Mucosa of rectum (tissue), 2 donors: Measurements from ENCODE around the gene SORL1.

Experiments
- H3K27ac ChIP-seq, 2 donors: one replicate each; pipeline ENCODE4 v1.7.0; 2013; ENCODE audit warnings: inconsistent platforms in 2 of 2, low read depth in 2 of 2, low read length in 2 of 2
- H3K27me3 ChIP-seq, 2 donors: one replicate each; pipeline ENCODE4 v1.7.0; 2013; ENCODE audit warnings: low read length in 2 of 2; ENCODE audit not compliant: control insufficient read depth in 2 of 2, insufficient read depth in 2 of 2
- H3K36me3 ChIP-seq, 2 donors: one replicate each; pipeline ENCODE4 v1.7.0; 2013; ENCODE audit warnings: low read length in 2 of 2; ENCODE audit not compliant: control insufficient read depth in 2 of 2, insufficient read depth in 2 of 2
- H3K4me1 ChIP-seq, 2 donors: one replicate each; pipeline ENCODE4 v1.7.0; 2013; ENCODE audit warnings: low read length in 2 of 2, mild to moderate bottlenecking in 1 of 2; ENCODE audit not compliant: control insufficient read depth in 2 of 2, insufficient read depth in 2 of 2
- H3K4me3 ChIP-seq, 2 donors: one replicate each; pipeline ENCODE4 v1.7.0; 2013; ENCODE audit warnings: low read length in 2 of 2
- H3K9ac ChIP-seq, 2 donors: one replicate each; pipeline ENCODE4 v1.7.0; 2013; ENCODE audit warnings: low read length in 2 of 2, low read depth in 1 of 2, mild to moderate bottlenecking in 1 of 2
- H3K9me3 ChIP-seq, 2 donors: one replicate each; pipeline ENCODE4 v1.7.0; 2013; ENCODE audit warnings: low read length in 2 of 2; ENCODE audit not compliant: control insufficient read depth in 2 of 2
- donor health status: healthy.
- donor health status: Normal muscosa, but diverticular disease.

The SORL1 gene

DNA sequence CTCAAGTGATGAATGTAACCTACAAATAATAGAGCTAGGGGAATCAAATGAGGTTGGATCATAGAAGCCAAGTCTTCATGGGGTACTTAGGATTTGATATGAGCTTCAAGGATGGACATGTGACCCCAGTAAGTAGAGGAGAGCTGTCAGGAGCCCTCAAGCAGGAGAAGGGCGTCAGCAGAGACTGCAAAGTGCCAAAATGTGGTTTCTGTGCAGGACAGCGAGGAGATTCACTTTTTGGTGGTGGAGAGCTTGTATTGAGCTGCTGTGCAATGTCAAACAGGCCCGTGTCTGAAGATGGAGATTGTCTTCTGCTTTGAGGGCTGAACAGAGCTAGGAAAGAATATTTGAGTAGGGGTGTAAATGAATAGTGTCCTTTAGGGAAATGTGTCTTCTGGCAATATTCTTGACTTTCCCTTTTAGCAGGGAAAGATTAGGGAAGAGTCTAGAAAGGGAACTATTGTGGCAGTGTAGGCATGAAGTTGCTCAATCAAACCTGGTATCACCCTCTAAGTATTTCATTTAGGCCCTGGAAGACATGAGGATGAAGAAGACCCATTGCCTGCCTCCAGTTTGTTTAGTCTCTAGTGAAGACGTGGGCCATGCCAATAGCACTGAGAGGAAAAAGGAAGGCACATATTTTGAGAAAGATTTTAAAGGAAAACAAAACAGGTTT lies 31.8 kb downstream of the SORL1 start:
- Histone ChIP-seq H3K27me3 (no peaks in the 10 kb centered on the region), H3K4me3 (no peak overlapping the region), H3K9ac (no peak overlapping the region), H3K27ac (no peak overlapping the region), H3K36me3 (peaks cover 19 to 21% of the 10 kb centered on the region in 2 donors), H3K4me1 (peaks cover 0 to 8% of the 10 kb centered on the region in 2 donors), H3K9me3 (no peaks in the 10 kb centered on the region)

DNA sequence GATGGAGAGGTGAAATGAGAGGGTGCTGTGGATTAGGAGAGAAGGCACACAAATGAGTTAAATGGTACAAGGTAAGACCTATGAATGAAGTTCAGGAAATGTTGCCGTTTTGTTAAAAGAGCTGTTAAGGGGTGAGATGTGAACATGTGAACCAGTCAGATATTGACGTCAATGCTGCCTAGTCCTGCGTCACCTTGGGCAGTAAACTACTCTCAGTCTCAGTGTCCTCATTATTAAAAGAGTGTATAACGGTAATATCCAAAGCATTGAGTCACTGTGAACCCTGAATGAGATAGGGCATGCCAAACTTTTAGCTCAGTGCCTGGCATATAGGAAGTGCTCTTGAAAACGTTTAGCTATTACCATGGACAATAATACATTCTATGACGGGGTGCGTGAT lies 33.1 kb downstream of the SORL1 start:
- Histone ChIP-seq H3K4me1 (peaks cover 0 to 8% of the 10 kb centered on the region in 2 donors), H3K4me3 (no peak overlapping the region), H3K27me3 (no peaks in the 10 kb centered on the region), H3K9me3 (no peaks in the 10 kb centered on the region), H3K9ac (no peak overlapping the region), H3K36me3 (peaks cover 26 to 27% of the 10 kb centered on the region in 2 donors), H3K27ac (no peak overlapping the region)

DNA sequence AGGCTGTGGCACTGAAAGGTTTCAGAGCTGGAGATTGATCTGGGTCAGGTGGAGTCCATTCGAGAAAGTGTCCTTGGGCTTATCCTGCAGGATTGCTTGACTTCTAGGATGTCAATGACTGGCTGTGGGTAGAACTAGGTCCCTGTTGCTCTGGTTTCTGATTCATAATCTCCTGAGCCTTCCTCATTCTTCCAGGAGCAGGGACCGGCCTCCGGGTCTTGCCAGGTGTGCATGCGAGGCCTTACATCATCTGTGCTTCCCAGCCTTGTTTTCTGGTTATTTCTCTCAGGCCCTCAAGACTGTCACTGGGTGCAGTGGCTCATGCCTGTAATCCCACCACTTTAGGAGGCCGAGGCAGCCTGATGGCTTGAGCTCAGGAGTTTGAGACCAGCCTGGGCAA lies 33.9 kb downstream of the SORL1 start:
- Histone ChIP-seq H3K9me3 (no peaks in the 10 kb centered on the region), H3K27ac (no peak overlapping the region), H3K4me1 (peaks cover 0 to 8% of the 10 kb centered on the region in 2 donors), H3K9ac (no peak overlapping the region), H3K36me3 (peaks cover 26 to 30% of the 10 kb centered on the region in 2 donors), H3K27me3 (no peaks in the 10 kb centered on the region), H3K4me3 (no peak overlapping the region)

DNA sequence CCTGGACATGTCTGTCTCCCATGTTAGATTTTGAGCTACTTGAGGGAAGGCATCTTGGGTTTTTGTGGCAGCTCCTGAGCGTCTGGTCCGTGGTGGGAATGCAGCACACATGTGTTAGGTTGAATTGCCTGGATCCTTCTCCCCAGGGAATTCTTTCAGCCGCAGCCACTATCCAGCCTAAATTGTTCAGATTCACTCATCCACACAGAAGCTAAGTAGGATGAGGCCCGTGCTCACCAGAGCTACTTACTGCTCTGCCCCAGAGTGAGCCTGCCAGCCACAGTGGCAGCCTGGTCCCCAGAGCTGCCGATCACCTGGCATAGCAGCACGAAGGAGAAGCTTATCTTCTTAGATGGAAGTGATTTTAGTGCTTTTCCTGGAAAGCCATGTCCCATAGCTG lies 35.1 kb downstream of the SORL1 start:
- Histone ChIP-seq H3K9me3 (no peaks in the 10 kb centered on the region), H3K4me1 (peaks cover 0 to 8% of the 10 kb centered on the region in 2 donors), H3K36me3 (peaks cover 26 to 30% of the 10 kb centered on the region in 2 donors), H3K9ac (no peak overlapping the region), H3K27me3 (no peaks in the 10 kb centered on the region), H3K4me3 (no peak overlapping the region), H3K27ac (no peak overlapping the region)

DNA sequence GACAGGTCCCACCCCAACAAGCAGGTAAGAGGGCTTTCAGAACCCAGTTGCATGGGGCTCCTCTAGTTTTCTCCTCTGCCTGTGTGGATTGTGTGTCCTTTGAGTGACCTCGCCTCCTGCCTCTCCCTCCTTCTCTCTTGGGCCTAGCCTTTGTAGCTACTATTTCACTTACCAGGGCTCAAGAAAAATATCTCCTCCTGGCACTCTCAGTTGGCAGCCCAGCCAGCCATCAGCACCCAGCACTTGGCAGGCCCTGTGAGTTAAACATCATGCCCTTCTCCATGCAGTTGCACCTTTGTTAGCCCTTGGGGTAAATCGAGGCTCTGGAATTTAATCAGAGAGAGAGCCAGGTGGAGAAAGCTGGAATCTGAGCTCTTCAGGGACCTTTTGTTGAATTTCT lies 36.1 kb downstream of the SORL1 start:
- H3K9me3 ChIP-seq, result no peaks in the 10 kb centered on the region
- H3K4me3 ChIP-seq, result no peak overlapping the region
- H3K4me1 ChIP-seq, result peaks cover 0 to 3% of the 10 kb centered on the region in 2 donors
- no peak overlapping the region for H3K27ac ChIP-seq
- H3K27me3 ChIP-seq, result no peaks in the 10 kb centered on the region
- peaks cover 26% of the 10 kb centered on the region in 2 donors for H3K36me3 ChIP-seq
- no peak overlapping the region for H3K9ac ChIP-seq

DNA sequence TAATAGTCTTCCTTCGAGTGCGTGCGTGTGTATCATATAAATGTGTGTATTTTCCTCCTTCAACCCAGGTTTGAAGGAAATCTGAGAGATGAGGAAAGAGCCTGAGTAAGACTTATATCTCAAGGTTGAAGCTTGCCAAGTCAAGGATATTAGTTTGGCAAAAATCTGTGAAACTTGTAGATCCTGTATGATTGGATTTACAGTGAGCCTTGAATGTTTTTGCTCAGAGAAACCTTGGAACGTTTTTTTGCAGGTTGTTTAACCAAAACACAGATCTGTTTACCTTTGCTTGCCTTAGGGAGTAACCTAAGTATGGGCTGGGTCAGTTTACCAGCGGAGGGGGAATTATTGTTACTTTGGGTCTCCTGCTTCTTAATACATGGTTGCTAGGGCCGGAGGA lies 36.5 kb downstream of the SORL1 start:
- no peak overlapping the region for H3K4me3 ChIP-seq
- peaks cover 0 to 2% of the 10 kb centered on the region in 2 donors for H3K4me1 ChIP-seq
- no peak overlapping the region for H3K9ac ChIP-seq
- no peaks in the 10 kb centered on the region for H3K27me3 ChIP-seq
- peaks cover 26% of the 10 kb centered on the region in 2 donors for H3K36me3 ChIP-seq
- H3K27ac ChIP-seq, result no peak overlapping the region
- H3K9me3 ChIP-seq, result no peaks in the 10 kb centered on the region

DNA sequence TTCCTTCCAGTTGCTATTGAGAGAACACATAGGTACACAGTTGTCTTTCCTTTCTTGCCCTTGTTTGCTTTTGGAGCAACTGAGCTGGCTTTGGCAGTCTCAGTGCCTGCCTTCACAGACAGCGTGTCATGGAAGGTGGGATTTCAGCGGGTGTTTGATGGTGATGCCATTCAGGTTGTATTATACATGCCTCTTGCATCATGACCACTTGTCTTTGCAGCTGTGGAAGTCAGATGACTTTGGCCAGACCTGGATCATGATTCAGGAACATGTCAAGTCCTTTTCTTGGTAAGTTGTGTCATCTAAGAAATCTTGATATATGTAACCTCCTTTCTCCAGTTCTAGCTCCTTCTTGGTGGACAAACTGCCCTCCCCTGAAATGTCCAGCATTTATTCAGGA lies 37.7 kb downstream of the SORL1 start:
- no peaks in the 10 kb centered on the region for H3K27me3 ChIP-seq
- no peaks in the 10 kb centered on the region for H3K9me3 ChIP-seq
- peaks cover 25 to 26% of the 10 kb centered on the region in 2 donors for H3K36me3 ChIP-seq
- H3K4me1 ChIP-seq, result no peaks in the 10 kb centered on the region
- no peak overlapping the region for H3K27ac ChIP-seq
- no peak overlapping the region for H3K4me3 ChIP-seq
- H3K9ac ChIP-seq, result no peak overlapping the region

DNA sequence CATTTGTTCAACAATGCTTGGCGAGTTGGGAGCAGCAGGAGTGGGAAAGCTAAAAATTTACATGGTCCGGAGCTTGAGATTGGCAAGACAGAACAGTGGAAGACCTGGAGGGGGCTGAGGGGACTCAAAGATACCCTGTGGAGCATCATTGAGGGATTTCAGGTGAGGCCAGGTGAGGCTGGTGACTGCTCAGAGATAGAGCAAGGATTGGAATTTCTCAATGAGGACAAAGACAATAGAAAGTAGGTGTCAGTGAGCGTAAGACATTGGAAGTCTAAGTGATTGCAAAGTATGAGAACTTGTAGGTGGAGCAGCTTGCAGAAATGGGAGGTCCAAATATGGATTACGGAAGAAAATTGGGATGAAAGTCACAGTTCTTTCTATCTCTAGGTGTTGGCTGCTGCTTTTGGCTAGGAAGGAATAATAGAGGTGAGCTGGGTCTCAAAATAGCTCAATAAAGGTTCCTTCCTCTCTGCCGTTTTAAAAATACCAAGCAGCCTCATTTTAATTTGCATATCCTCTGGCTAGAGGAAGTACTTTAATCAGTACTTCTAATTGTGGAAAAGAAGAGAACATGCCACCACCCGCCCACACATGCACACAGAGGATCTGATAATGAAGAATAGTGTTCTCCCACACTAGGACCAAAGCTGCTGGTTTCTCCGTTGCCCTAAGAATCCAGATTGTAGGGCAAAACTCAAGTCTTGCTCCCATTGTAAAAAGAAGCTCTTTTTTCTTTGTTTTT lies 42.4 kb downstream of the SORL1 start:
- Histone ChIP-seq H3K27ac (no peak overlapping the region), H3K27me3 (no peaks in the 10 kb centered on the region), H3K4me3 (no peak overlapping the region), H3K9ac (no peak overlapping the region), H3K9me3 (no peaks in the 10 kb centered on the region), H3K4me1 (peaks cover 4 to 10% of the 10 kb centered on the region in 2 donors), H3K36me3 (peaks cover 30 to 43% of the 10 kb centered on the region in 2 donors)

DNA sequence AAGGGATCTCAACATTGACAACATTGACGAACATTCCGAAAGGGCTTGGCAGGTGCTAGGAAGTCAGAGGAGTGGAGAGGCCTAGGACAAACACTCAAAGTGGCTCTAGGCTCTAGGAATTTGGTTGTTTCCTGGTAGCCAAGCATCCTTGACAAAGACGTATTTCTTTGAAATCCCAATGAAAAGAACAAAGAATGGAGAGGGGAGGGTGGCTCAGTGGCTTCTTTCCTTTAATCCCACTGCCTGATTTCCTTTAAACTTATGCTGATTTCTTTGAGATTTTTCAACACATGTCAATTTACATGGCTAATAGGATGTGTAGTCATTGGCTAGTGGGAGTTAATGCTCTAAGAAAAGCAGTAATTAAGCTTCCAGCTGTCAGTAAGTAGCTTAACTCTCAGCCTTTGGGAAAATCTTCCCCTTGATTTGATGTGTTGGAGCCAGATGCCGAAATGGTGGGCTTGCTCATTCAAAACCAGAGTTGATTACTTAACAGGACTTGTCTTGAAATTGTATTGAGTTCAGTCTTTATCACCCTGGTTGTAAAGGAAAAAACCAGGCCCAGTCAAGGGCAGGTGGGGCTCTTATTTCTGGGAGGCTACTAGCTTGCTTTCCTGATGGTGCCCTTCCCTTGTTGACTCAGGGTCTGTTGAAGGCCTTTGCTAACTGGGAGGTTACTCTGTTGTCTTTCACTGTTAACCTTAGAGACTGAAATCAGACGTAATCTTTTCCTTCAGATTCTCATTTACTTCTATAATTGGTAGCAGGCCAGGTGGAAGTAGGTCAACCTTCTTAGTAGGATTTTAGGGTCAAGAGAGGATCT lies 45.3 kb downstream of the SORL1 start:
- Histone ChIP-seq H3K4me3 (no peak overlapping the region), H3K27me3 (no peaks in the 10 kb centered on the region), H3K36me3 (peaks cover 29 to 53% of the 10 kb centered on the region in 2 donors), H3K4me1 (peaks cover 4 to 10% of the 10 kb centered on the region in 2 donors), H3K9ac (no peak overlapping the region), H3K9me3 (no peaks in the 10 kb centered on the region), H3K27ac (peak overlapping the region; percentile 52 to 67)

DNA sequence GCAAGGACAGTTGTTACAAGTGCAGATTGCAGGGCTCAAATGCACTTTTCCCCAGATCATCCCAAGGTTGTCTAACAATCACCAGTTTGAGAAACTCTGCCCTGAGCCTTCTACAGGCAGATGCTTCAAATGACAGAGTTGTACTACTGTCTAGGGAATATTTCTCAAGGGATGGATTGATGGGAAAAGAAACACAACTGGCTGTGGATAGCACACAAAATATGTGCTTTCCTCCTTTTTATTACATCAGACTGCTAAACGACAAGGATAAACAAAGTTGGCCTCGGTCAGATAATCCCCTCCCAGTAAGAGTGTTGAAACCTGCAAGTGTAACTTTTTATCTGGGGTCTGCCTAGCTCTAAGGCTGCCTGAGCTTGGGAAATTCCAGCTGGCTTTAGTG lies 47.3 kb downstream of the SORL1 start:
- Histone ChIP-seq H3K4me1 (peaks cover 4 to 10% of the 10 kb centered on the region in 2 donors), H3K36me3 (peaks cover 29 to 53% of the 10 kb centered on the region in 2 donors), H3K9ac (no peak overlapping the region), H3K27ac (no peak overlapping the region), H3K4me3 (no peak overlapping the region), H3K9me3 (no peaks in the 10 kb centered on the region), H3K27me3 (no peaks in the 10 kb centered on the region)
